ENCODE results near the gene ZNF827.

DNA sequence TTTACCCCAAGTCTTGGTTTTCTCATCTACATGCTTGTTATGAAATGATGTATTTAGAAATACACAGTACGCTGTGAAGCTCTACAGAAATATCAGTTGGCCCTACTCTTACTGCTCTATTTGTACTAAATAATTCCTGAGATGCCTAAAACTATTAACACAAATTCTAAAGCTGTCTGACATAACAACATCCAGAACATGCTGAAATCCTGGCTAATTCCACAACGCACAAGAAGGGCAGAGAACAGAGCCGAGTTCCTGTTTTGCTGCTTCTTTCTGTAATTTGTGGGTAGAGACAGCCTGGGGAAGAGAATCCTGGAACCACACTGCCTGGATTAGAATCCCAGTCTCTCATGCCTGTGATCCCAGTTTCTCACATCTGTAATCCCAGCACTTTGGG, 59.0 kb downstream of the ZNF827 start:
- TF ChIP-seq, protein P1, sequence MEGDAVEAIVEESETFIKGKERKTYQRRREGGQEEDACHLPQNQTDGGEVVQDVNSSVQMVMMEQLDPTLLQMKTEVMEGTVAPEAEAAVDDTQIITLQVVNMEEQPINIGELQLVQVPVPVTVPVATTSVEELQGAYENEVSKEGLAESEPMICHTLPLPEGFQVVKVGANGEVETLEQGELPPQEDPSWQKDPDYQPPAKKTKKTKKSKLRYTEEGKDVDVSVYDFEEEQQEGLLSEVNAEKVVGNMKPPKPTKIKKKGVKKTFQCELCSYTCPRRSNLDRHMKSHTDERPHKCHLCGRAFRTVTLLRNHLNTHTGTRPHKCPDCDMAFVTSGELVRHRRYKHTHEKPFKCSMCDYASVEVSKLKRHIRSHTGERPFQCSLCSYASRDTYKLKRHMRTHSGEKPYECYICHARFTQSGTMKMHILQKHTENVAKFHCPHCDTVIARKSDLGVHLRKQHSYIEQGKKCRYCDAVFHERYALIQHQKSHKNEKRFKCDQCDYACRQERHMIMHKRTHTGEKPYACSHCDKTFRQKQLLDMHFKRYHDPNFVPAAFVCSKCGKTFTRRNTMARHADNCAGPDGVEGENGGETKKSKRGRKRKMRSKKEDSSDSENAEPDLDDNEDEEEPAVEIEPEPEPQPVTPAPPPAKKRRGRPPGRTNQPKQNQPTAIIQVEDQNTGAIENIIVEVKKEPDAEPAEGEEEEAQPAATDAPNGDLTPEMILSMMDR (conservative IDR thresholded peaks at IDR 0.05) = no peak
- TF ChIP-seq EZH2 (IDR thresholded peaks at IDR 0.05; ENCODE audit: low read depth) = no peak
